Jurkat, Clone E6-1 (cell line): ENCODE measurements around the gene VAC14.

ENCODE experiments used
- DNase-seq: peaks from one replicate; pipeline ENCODE4 v3.0.0-alpha.2; 2011; ENCODE audit warnings: low read depth, low spot score
- H3K4me3 ChIP-seq: 2 replicates; pipeline ENCODE4 v1.5.1; 2011; ENCODE audit warnings: mild to moderate bottlenecking, low read length, control low read depth, moderate library complexity

VAC14 gene

DNA sequence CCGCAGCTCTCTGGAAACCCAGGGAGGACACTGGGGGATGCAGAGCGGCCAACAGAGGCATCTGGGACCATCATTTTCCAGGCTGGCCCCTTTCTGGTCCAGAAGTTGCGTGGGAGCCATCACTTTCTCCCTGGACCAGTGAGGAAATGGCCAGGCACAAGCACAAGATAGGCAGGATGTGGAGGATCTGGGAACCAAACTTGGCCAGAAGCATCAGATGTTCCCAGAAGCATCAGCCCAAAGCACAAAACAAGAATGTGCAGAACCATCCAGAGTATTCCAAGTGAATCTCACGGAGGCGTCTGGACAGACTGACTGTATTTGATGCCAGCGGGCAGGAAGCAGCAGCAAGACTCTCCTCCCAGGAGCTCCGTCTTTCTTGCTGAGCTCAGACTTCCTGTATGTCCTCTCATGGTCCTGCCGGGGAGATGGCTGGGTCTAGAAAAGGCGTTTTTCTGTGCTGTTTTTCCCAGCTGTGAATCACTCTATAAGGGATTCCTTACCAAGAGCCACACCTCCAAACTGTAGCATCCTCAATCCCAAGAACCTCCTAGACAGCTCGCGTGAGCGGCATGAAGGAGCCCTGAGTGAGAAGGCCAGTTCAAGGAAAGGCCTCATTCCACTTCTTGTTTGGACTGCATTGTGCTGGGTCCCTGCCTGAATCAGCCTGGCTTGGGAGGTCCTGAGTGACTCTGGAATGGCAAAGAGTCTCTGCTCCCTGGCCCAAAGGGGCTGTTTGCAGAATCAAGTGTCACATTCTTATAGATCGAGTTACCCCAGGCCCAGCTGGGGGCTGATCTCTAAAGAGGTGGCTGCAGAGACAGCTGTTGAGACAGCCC is 65.6 kb downstream of the VAC14 start:
- DNase-seq, result no peak
- H3K4me3 ChIP-seq, result no peak overlapping the region

DNA sequence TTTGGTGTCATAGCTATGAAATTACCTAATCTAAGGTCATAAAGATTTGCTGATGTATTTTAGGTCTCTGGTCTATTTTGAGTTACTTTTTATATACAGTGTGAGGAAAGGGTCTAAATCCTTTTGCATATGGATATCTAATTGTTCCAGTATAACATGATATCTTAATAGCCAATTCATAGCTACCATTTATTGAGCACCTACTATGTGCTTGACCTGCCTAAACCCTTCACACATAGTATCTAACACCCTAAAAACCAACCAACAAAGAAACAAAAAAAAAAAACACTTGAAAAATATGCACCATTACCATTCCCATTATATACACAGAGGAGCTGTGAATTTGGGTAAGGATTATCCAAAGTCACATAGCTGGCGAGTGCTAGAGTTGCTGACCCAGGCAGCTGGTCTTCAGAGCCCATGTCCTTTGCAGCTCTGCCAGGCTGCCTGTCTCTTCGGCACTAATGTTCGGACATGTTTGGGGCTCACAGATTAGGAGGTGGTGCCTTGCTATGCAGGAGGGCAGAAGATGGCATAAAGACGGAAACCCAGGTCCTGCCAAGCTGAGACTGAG is 66.3 kb downstream of the VAC14 start:
- no peak for DNase-seq
- H3K4me3 ChIP-seq, result no peak overlapping the region

DNA sequence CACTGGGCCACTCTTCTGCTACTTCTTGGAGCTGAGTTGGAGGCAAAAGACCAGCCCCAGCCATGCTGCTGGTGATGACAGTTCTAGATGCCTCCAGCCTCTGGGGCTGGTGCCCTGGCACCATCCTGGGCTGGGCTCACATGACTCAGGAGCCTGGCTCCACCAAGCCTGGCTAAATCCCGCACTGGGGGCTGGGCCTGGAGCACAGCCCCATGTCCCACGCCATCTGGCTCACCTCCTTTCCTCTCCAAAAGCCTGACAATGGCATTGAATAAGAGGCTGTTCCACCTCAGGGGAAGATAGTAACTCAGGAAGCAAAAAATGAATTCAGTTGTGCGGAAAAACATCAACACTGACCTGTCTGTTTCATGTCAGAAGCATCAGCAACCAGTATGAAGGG is 70.0 kb downstream of the VAC14 start:
- no peak overlapping the region for H3K4me3 ChIP-seq
- DNase-seq, result no peak

DNA sequence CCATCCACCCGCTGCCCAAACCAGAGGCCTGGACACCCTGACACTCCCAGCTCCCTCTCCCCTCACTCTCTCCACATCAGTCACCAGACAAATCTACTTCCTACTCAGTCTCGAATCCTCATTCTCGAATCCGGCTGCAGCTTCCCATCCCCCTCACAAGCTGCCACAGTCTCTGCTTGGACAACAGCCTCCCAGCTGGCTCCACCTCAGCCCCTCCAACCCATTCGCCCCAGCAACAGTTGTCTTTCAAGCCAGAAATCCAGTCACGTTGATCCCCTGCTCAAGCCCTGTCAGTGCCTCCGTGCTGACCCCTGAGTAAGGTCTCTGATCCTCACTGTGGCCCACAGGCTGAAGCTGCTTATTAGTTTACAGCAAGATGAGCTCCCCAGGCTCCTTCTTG is 70.9 kb downstream of the VAC14 start:
- no peak overlapping the region for H3K4me3 ChIP-seq
- DNase-seq, result no peak

DNA sequence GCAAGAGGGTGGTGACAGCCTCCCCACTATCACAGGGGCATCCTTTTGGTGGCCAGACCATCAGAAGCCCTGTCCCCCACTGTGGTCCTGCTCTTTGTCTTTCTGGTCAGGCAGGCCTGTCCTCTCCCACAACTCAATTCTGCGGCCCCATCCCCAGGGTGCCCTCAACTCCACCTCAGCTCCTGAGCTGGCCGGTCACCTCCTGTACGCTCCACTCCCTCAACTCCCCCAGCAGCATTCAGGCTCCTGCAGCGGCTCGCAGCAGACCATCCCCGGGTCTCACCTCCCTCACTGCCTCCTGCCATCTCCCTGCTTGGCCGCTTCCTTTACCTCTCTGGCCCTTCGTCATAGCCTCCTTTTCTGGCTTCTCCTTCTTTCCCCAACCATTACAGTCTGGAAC is 71.7 kb downstream of the VAC14 start:
- H3K4me3 ChIP-seq, result no peak overlapping the region
- DNase-seq, result no peak

DNA sequence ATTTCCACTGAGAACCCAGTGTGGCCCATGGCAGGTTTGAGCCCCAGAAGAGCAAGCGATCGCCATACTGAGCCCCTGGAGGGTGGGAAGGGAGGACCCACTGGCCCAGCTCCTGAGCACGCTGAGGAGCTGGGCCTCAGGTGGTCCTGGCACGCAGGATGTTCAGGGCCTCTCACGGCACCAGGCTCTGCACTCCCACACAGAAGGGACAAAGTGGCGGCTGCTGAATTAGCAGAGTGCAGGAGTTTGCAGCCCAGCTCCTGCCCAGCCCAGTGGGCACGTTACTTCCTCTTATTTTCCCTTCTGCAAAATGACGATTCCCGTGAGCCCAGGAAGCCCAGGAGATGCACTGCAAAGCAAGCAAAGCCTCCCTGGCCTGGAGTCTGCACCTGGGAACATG is 72.8 kb downstream of the VAC14 start:
- DNase-seq, result no peak
- H3K4me3 ChIP-seq, result no peak overlapping the region

DNA sequence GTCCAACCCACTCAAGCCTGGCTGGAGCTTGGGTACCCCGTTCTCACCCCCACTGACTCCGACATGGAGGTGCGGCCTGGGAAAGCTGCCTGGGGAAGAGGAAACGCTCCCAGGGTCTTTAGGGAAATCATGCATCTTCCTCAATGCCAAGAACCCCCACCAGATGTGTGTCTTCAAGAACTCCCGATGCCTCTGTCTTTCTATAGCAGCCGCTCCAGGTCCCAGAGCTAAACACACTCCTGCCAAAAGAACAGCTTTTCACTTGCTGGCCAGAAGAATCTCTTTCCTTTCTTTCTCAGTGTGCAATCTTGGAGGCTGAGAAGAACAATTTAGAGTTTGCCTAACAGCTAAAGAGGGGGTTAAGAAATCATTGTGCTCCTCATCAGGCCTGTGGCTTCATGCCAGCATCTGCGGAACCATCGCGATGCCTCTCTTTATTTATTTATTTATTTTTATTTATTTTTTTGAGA is 74.0 kb downstream of the VAC14 start:
- no peak for DNase-seq
- H3K4me3 ChIP-seq, result no peak overlapping the region

DNA sequence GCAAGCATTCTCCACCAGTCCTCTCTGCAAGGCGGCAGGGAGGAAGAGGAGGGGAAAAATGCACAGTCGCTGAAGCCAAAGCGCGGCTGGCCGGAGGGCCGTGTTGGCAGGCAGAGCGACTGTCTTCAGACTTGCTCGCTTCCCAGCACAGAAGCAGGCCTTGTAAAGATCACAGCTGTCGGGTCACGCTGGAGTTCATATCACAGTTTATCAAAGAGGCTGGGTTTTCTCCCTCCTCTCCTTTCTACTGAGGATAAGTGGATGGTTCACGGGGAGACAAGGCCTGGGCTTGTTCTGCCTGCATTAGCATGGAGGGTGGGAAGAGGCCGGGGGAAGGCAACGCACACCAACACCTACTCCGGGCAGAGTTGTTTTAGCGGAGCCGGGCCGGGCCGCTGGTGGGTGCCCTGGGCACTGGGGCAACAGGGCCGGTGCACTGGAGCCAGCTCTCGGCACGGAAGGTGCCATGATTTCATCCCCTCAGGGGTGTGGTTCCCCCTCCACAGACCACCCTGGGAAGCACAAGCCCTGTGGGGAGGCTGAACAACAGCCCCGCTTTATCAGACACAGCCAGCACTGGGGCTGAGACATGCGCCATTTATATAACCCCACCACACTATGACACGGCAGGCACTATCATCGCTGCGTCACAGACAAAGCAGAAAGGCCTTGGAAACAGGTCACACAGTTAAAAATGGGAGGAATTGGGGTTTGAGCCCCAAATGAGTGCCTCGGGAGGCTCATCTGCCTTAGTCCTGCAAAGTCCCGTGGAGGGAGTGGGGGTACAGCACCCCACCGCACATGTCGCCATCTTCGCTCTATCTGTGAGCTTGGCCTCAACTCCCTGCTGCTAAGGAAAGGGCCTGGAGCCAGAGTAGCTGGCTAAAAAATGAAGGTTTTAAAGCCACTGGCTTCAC is 74.8 kb downstream of the VAC14 start:
- DNase-seq, result no peak

DNA sequence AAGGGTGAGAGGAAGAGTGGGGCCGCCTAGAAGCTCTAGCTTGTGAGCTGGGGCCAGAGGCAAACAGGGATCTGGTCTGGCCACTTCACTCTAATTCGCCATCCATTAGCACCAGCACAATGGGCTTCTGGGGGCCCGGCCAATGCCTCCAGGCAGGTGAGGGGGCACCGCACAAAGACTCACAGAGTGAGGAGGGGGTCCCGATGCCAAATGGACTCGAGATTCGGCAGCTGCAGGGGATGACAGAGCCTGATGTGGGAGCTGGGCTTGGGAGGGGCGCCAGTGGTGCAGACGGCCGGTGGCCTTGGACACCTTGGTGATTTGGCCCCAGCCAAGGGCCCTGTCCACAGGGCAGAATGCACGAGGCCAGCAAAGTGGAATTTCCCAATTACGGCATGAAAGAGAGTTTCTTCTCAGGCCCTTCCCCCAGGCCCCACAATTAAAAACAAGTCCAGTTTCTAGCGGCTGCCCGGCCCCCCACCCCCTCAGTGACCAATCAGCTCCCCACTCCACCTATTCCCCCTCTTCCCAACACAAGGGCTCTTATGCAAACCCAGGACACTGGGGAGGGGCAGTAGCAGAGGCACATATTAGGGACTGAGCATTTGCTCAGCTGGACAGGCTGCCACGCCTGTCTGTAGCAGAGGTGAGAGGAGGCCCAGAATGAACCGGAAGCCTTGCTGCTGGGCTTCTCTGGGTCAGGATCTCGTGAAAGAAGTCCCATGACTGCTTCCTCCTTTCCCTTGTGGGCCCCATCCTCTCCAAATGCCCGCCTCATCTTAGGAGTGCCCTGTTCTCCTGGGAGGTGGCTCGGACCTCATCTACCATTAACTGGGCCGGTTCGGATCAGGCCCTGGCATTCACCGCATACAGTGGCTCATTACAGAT is 75.7 kb downstream of the VAC14 start:
- no peak overlapping the region for H3K4me3 ChIP-seq
- no peak for DNase-seq

More for the DNA sequence above, 74.8 kb downstream of the VAC14 start:
- H3K4me3 ChIP-seq, result no peak overlapping the region

DNA sequence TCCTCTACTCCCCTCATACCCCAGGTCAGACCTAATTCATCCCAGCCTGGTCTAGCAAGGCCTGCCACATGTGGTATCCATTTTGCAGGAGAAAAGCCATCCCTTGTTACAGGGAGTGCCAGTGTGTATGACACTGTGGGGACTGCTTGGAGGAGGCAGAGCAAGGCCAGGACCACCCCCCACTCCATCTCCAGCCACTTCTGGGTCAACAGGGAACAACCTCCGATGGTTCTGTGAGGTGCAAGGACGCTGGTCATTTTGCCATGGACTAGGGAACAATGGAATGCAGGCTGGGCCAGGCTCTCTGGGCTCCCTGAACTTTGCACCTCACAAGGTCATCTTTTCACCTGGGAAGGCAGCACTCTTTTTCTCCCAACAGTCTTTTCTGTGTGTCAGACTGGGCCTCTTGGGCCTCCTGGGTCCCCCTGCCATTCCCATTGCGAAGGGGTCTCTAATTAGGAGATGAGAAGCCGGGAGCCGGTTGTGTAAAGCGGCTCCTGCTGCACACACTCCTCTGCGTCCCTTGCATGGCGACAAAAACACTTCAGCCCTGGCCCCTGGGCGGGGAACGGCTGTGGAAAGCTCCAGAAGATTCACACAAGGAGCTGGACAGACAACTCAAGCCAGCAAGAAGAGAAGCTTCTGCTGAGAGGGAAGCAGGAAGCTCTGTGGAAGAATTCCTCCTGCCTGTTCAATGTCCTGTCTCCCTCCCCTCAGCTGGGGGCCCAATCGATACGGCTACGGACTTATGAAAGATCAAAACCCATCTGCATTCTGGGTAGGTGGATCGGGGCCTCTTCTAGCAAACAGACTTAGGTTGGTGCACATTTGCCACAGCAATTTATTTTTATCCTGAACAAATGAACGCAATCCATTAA is 76.6 kb downstream of the VAC14 start:
- no peak overlapping the region for H3K4me3 ChIP-seq
- DNase-seq, result no peak

DNA sequence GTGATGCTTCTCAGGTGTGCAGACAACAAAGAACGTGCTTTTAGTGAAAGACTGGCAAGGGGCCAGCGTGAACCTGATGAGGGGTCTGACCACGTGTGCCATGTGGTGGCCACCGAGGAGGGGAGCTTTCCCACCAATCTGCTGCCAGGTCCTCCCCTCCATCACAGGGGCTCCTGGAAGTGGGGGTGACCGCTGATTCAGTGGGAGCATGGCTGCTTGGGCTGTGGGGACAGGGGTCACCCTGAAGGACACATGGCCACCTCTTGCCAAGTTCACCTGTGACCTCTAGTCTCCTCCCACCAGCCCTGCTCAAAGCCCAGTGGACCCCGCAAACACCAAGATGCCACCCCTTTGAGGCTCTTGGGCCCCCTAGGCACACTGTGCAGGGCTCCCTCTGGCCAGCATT is 77.2 kb downstream of the VAC14 start:
- DNase-seq, result no peak
- H3K4me3 ChIP-seq, result no peak overlapping the region

DNA sequence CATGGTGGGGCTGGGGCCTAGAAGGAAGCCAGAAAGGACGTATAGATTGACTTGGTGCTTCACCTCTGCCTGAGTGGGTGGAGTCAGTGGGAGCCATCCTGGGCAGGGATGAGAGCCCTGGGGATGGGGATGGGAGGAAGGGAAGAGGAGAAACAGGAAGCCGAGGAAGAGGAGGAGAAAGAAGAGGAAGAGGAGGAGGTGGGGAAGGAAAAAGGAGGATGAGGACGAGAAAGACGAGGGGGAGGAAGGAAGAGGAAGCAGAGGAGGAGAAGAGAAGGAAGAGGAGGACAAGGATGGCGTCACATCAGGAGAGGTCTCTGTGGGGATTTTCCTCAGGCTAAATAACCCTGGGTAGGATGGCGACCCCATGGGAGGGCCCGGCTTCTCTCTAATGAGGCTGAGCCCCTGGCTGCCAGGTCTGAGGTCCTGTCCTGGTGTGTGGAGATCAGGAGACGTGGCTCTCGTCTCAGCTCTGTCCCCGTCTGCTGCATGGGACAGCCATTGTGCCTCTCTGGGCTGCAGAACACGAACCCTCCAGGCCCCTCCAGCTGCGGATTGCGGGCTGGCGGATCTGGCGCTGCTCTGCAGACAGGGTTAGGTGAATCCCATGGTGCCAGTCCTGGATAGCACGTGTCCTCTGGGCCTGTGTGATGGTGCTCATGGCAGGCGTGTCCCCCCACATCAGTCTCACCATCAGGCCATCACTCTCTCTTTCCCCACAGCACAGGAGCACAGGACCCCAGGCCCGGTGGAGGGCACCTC is 79.6 kb downstream of the VAC14 start:
- no peak for DNase-seq

DNA sequence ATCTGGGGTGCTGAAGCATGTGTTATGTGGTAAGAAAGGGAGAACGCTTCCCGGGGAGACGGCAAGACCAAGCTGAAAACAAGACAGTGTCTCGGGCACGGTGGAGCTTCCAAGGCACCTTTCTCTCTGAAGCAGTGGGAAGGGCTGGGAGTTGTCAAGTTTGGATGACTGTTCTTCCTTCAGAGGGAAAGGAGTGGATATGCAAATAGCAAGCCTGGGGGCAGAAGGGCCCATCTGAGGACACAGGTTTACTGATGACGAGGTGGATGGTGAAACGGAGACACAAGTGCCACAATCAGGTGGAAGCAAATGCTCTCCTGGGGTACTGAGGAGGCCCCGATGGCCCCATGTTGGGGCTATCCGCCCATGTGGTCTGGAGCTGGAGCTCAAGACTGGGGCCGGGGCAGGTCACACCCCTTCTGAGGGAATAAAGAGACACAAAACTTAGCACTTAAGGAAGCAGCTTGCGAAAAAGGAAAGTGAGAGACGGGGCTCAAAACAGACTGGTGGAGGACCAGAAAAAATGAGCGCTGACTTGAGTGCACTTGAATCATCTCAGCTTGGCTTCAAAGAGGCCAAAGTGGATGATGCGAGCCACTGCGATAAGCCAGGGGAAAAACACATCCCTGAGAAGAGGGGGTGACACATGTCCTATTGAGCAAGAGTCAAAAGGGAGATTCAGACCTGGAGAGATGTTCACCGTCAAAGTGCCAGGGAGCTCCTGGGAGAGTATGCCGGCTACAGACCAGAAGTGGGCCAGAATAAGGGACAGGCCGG is 80.3 kb downstream of the VAC14 start:
- DNase-seq, result no peak
- no peak overlapping the region for H3K4me3 ChIP-seq

More for the DNA sequence above, 79.6 kb downstream of the VAC14 start:
- H3K4me3 ChIP-seq, result no peak overlapping the region

DNA sequence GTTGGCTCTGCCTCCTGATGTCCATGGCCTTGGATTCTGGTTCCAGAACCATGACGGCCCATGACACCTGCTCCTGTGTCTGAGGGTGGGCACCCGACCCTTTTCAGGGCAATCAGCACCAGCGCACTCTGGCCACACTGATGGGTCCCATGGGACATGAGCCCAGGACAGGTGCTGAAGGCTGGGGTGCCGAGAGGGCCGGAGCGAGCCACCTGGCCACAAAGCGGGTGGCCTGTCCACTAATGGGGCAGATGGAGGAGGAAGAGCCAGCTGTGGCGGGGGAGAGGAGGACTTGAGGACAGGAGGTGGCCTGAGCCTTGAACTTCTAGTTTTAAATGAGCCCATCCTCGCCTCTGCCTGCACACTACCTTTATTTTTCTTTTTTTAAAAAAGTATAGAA is 83.9 kb downstream of the VAC14 start:
- no peak overlapping the region for H3K4me3 ChIP-seq
- no peak for DNase-seq

DNA sequence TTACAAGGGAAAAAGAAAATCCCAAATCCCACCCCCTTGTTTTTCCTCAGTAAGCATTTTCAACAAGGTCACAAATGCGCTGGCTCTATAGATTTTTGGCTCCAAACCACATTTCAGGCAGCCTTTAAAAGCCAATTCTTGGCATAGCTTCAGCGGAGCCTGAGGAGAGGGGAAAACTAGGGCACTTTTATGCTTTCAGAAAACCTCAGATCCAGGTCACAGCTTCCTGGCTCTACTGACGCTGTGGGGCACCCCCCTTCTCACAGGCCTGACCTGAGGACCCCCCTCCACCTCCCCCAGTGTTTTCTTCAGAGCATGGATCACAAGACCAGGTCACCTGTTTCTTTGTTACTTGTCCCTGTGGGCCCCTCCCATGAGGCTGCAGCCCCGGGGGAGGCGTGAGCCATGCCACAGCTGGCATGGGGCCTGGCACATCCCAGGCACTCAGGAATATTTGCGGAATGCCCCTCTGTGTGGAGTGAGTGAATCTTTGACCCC is 85.0 kb downstream of the VAC14 start:
- DNase-seq, result no peak
- no peak overlapping the region for H3K4me3 ChIP-seq

DNA sequence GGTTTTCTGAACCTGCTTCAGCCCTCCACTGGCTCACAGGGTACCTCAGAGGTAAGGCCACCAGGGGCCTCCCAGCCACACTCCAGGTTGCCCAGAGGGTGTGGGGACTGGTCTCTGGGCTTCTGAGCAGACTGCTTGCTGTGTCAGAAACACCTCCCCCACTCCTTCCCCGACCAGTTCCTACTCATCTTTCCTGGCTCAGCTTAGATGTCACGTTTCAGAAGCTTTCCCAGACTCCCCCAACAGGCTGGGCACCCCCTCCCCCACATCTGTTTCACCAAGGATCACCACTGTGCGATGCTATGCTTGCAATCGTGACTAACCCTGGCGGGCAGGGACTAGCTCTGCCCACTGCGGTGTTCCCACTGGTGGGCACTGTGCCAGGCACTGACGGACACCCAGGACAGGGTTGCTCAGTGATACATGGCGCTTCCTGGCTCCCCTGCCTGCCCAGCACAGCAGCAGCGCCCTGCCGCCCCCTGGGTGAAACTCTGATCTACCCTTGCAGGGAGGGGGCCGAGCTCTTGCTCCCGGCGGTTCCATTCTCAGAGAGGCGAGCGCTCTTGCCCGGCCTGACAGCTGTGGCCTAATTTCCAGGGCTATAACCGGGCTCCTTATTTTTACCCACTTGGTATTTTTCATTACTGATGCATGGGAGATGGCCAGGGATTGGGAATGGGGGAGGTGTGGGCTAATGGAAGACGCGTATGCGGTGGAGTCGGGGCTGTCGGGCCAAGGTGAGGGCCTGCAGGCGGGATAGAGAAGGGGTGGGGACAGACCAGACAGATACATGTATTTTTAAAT is 85.7 kb downstream of the VAC14 start:
- no peak overlapping the region for H3K4me3 ChIP-seq
- DNase-seq, result no peak
